ENCODE results near the gene AASDHPPT.

GRCh38 chr11:106082096-106082495 lies 4.6 kb downstream of the AASDHPPT start:
- TF ChIP-seq CTCF (IDR thresholded peaks at IDR 0.05) (no peak), EP300 (IDR thresholded peaks at IDR 0.05) (no peak), POLR2A (IDR thresholded peaks at IDR 0.05) (no peak)

Data from stomach (tissue), 4 donors.